CD14-positive monocyte (primary cell): ENCODE results near the gene KRT17. TPM values are rescaled to one million over a fixed set of nuclear protein-coding genes. Genes with fewer than 3 reads are reported as not detected.

Experiments used
- DNase-seq, 3 donors: peaks; one replicate each; pipeline ENCODE4 v3.0.0-alpha.2; 2011 to 2022
- H2AFZ ChIP-seq: 2 replicates; pipeline ENCODE4 v1.6.0; 2012; ENCODE audit warnings: mild to moderate bottlenecking, low read depth, low read length, inconsistent platforms; ENCODE audit not compliant: insufficient read depth, poor library complexity, severe bottlenecking
- H3K27ac ChIP-seq, 2 donors: 1 replicate in 1 of 2; 2 replicates in 1 of 2; pipeline ENCODE4 v1.5.1; 2012 to 2013; ENCODE audit warnings: low read length in 2 of 2, control low read depth in 1 of 2, inconsistent platforms in 1 of 2, low read depth in 1 of 2, mild to moderate bottlenecking in 1 of 2
- H3K27me3 ChIP-seq, 2 donors: one replicate each; pipeline versions ENCODE4 v1.6.0 to v1.6.1; 2011 to 2013; ENCODE audit warnings: low read length in 2 of 2; ENCODE audit not compliant: control insufficient read depth in 2 of 2, insufficient read depth in 2 of 2
- H3K36me3 ChIP-seq, 2 donors: replicated peaks in 1 of 2; 1 replicate in 1 of 2; 2 replicates in 1 of 2; pipeline versions ENCODE4 v1.5.1 to v1.6.1; 2012 to 2013; ENCODE audit warnings: low read length in 2 of 2, control low read depth in 1 of 2, inconsistent platforms in 1 of 2, mild to moderate bottlenecking in 1 of 2; ENCODE audit not compliant: insufficient read depth in 2 of 2, control insufficient read depth in 1 of 2
- H3K4me1 ChIP-seq, 2 donors: 1 replicate in 1 of 2; 2 replicates in 1 of 2; pipeline versions ENCODE4 v1.5.1 to v1.6.1; 2012 to 2013; ENCODE audit warnings: low read length in 2 of 2, control low read depth in 1 of 2, inconsistent platforms in 1 of 2, mild to moderate bottlenecking in 1 of 2, moderate library complexity in 1 of 2; ENCODE audit not compliant: insufficient read depth in 2 of 2, control insufficient read depth in 1 of 2
- H3K4me2 ChIP-seq: replicated peaks from 2 replicates; pipeline ENCODE3; 2012; ENCODE audit warnings: low read length, moderate library complexity, mild to moderate bottlenecking; ENCODE audit not compliant: poor library complexity, severe bottlenecking; ENCODE audit errors: extremely low read depth
- H3K4me3 ChIP-seq, 3 experiments: fragments of 200-600 bp in 1 of 3; sonication (generic) in 1 of 3; replicated peaks in 1 of 3; 1 replicate in 2 of 3; 2 replicates in 1 of 3; pipeline ENCODE4 v1.5.1; 2011 to 2013; ENCODE audit warnings: low read length in 3 of 3, mild to moderate bottlenecking in 3 of 3, control low read depth in 2 of 3, low read depth in 2 of 3, inconsistent platforms in 1 of 3, moderate library complexity in 1 of 3
- H3K79me2 ChIP-seq: 2 replicates; pipeline ENCODE4 v1.6.0; 2012; ENCODE audit warnings: mild to moderate bottlenecking, control low read depth, inconsistent platforms, low read length, moderate library complexity; ENCODE audit not compliant: insufficient read depth
- H3K9ac ChIP-seq: 2 replicates; pipeline ENCODE4 v1.6.0; 2017; ENCODE audit warnings: low read length, mild to moderate bottlenecking; ENCODE audit not compliant: insufficient read depth, poor library complexity, severe bottlenecking
- H3K9me3 ChIP-seq, 2 donors: replicated peaks in 1 of 2; 1 replicate in 1 of 2; 2 replicates in 1 of 2; pipeline versions ENCODE4 v1.5.1 to v1.6.1; 2012 to 2013; ENCODE audit warnings: low read length in 2 of 2, control low read depth in 1 of 2; ENCODE audit not compliant: control insufficient read depth in 1 of 2, insufficient read depth in 1 of 2
- H4K20me1 ChIP-seq: 2 replicates; pipeline ENCODE4 v1.6.0; 2012; ENCODE audit warnings: mild to moderate bottlenecking, low read length, control low read depth, moderate library complexity; ENCODE audit not compliant: insufficient read depth
- H3K27ac Mint-ChIP-seq, 7 donors: one replicate each; pipeline ENCODE4 v1.8.0; 2020; ENCODE audit warnings: mild to moderate bottlenecking in 7 of 7, mixed read lengths in 7 of 7, moderate library complexity in 6 of 7, inconsistent platforms in 2 of 7
- H3K27me3 Mint-ChIP-seq, 3 donors: one replicate each; pipeline ENCODE4 v1.8.0; 2021 to 2022; ENCODE audit warnings: low read depth in 3 of 3, mild to moderate bottlenecking in 3 of 3, mixed read lengths in 3 of 3, moderate library complexity in 3 of 3, inconsistent platforms in 1 of 3
- H3K36me3 Mint-ChIP-seq, 2 donors: one replicate each; pipeline ENCODE4 v1.8.0; 2020; ENCODE audit warnings: mixed read lengths in 2 of 2, inconsistent platforms in 1 of 2, mild to moderate bottlenecking in 1 of 2
- H3K4me1 Mint-ChIP-seq: one replicate; pipeline ENCODE4 v1.8.0; 2020; ENCODE audit warnings: mild to moderate bottlenecking, mixed read lengths
- H3K4me3 Mint-ChIP-seq, 2 donors: one replicate each; pipeline ENCODE4 v1.8.0; 2020; ENCODE audit warnings: mild to moderate bottlenecking in 2 of 2, mixed read lengths in 2 of 2, moderate library complexity in 1 of 2
- H3K9me3 Mint-ChIP-seq, 7 donors: one replicate each; pipeline ENCODE4 v1.8.0; 2020 to 2022; ENCODE audit warnings: mixed read lengths in 7 of 7, mild to moderate bottlenecking in 6 of 7, moderate library complexity in 6 of 7, inconsistent platforms in 2 of 7
- CTCF ChIP-seq: fragments of 200-600 bp; IDR thresholded peaks from one replicate; pipeline ENCODE4 v1.8.0; 2022; ENCODE audit warnings: antibody characterized with exemption, mild to moderate bottlenecking
- WGBS: methylation state at CpG from one replicate; pipeline ENCODE4 v1.1.5; 2013; ENCODE audit warnings: missing lambda C conversion rate; ENCODE audit not compliant: insufficient coverage; 5-methylcytosine and 5-hydroxymethylcytosine counted together
- intact Hi-C, 2 donors: fragments of 100-400 bp; cut with micrococcal nuclease; formaldehyde crosslinking; loops; one replicate each; pipeline versions ENCODE4 v1.15.0 to v1.15.1; 2023
- polyA plus RNA-seq, 3 donors: library from polyadenylated mRNA; depleted of rRNA in 1 of 3; unstranded in 2 of 3; stranded (reverse) in 1 of 3; fragments of 300-500 nt in 2 of 3; fragments of >200 nt in 1 of 3; fragmentation: Illumina TruSeq in 2 of 3; gene quantifications; 1 replicate in 2 of 3; 2 replicates in 1 of 3; pipeline ENCODE4 v1.2.3, GENCODE V29; 2012 to 2021

The KRT17 gene
- polyA plus RNA-seq, 3 donors: 0.49 TPM; not detected in 2

GRCh38 chr17:41599680-41600079 lies 24.7 kb downstream of the KRT17 start:
- Histone ChIP-seq H4K20me1 (no peaks in the 10 kb centered on the region), H3K4me3 (no peak overlapping the region), H3K27me3 (no peaks in the 10 kb centered on the region), H3K36me3 (no peaks in the 10 kb centered on the region), H3K27ac (no peak overlapping the region), H2AFZ (no peak overlapping the region), H3K4me1 (no peaks in the 10 kb centered on the region), H3K79me2 (no peaks in the 10 kb centered on the region), H3K9ac (no peak overlapping the region), H3K9me3 (no peaks in the 10 kb centered on the region), H3K4me2 (no peak overlapping the region)
- intact Hi-C loops: no loop called here
- Mint-ChIP-seq H3K27me3 (peaks cover 2 to 8% (median 4%) of the 10 kb centered on the region in 3 donors), H3K4me1 (no peaks in the 10 kb centered on the region), H3K36me3 (no peaks in the 10 kb centered on the region), H3K9me3 (peaks cover 0 to 6% (median 0%) of the 10 kb centered on the region in 7 donors), H3K4me3 (no peak overlapping the region), H3K27ac (no peak overlapping the region)
- no CpG with 5 or more reads among the region's 1 CpG for WGBS
- no peak for DNase-seq
- no peak for TF ChIP-seq CTCF

GRCh38 chr17:41595585-41595984 lies 28.8 kb downstream of the KRT17 start:
- no peak overlapping the region for H2AFZ ChIP-seq
- no peaks in the 10 kb centered on the region for H3K4me1 ChIP-seq
- no peak overlapping the region for H3K9ac ChIP-seq
- no peak for TF ChIP-seq CTCF
- H3K4me2 ChIP-seq: no peak overlapping the region
- H3K36me3 ChIP-seq: no peaks in the 10 kb centered on the region
- H3K4me3 ChIP-seq: no peak overlapping the region
- no peaks in the 10 kb centered on the region for H3K27me3 ChIP-seq
- no peaks in the 10 kb centered on the region for H3K36me3 Mint-ChIP-seq
- no peaks in the 10 kb centered on the region for H3K4me1 Mint-ChIP-seq
- no peak overlapping the region for H3K4me3 Mint-ChIP-seq
- peaks cover 2 to 8% (median 7%) of the 10 kb centered on the region in 3 donors for H3K27me3 Mint-ChIP-seq
- no peaks in the 10 kb centered on the region for H4K20me1 ChIP-seq
- peaks cover 0 to 6% (median 0%) of the 10 kb centered on the region in 7 donors for H3K9me3 Mint-ChIP-seq
- DNase-seq: no peak
- no peak overlapping the region for H3K27ac ChIP-seq
- intact Hi-C loops: no loop called here
- WGBS: 87% methylated on average over 5 of the region's 8 CpGs
- no peak overlapping the region for H3K27ac Mint-ChIP-seq
- no peaks in the 10 kb centered on the region for H3K79me2 ChIP-seq
- H3K9me3 ChIP-seq: no peaks in the 10 kb centered on the region
